NCI-H1694 (cell line): ENCODE data around the gene EFHD2.
"Not testable (repeated sequence)": the region's sequence is repeated elsewhere in the genome, so short reads cannot be mapped to it uniquely, and the experiment has no call there.

Experiments used
- DNase-seq: peaks from one replicate; lab custom pipeline; 2025; lab: John Stamatoyannopoulos, UW

The EFHD2 gene

GRCh38 chr1:15412175-15412800 lies 2.6 kb downstream of the EFHD2 start:
- no peak for DNase-seq

GRCh38 chr1:15412843-15413242 lies 3.2 kb downstream of the EFHD2 start:
- DNase-seq, result no peak

- no peak for DNase-seq
Measured at GRCh38 chr1:15413563-15414444, 4.1 kb downstream of the EFHD2 start.

GRCh38 chr1:15414445-15414983 lies 4.8 kb downstream of the EFHD2 start:
- no peak for DNase-seq

- no peak for DNase-seq
Measured at GRCh38 chr1:15417059-15417934, 7.6 kb downstream of the EFHD2 start.

- DNase-seq, result no peak
Measured at GRCh38 chr1:15418806-15419515, 9.3 kb downstream of the EFHD2 start.

GRCh38 chr1:15420853-15421465 lies 11.3 kb downstream of the EFHD2 start:
- DNase-seq, result no peak

GRCh38 chr1:15422871-15423270 lies 13.2 kb downstream of the EFHD2 start:
- DNase-seq, result no peak

GRCh38 chr1:15423355-15424077 lies 13.8 kb downstream of the EFHD2 start:
- DNase-seq, result no peak

GRCh38 chr1:15424146-15424667 lies 14.5 kb downstream of the EFHD2 start:
- DNase-seq, result no peak

GRCh38 chr1:15424981-15425380 lies 15.3 kb downstream of the EFHD2 start:
- DNase-seq, result no peak

- DNase-seq, result no peak
Measured at GRCh38 chr1:15425521-15425920, 15.8 kb downstream of the EFHD2 start.

- no peak for DNase-seq
Measured at GRCh38 chr1:15425958-15426357, 16.3 kb downstream of the EFHD2 start.

- DNase-seq, result no peak
Measured at GRCh38 chr1:15426492-15427279, 17.0 kb downstream of the EFHD2 start.

GRCh38 chr1:15427280-15427666 lies 17.6 kb downstream of the EFHD2 start:
- DNase-seq, result no peak

- not testable (repeated sequence) for DNase-seq
Measured at GRCh38 chr1:15428252-15428651, 18.6 kb downstream of the EFHD2 start.

GRCh38 chr1:15428815-15429435 lies 19.2 kb downstream of the EFHD2 start:
- DNase-seq, result no peak

- DNase-seq, result no peak
Measured at GRCh38 chr1:15429701-15430149, 20.0 kb downstream of the EFHD2 start.
